ENCODE results near the gene ZNF646. TPM values are rescaled to one million over a fixed set of nuclear protein-coding genes. Genes with fewer than 3 reads are reported as not detected.

ZNF646 gene
- total and polyA plus RNA-seq, 2 of the 13 experiments (the other 11 are each of a cell fraction or from before 2014, with no cell fraction given) = 3.4 to 10.9 TPM

DNA sequence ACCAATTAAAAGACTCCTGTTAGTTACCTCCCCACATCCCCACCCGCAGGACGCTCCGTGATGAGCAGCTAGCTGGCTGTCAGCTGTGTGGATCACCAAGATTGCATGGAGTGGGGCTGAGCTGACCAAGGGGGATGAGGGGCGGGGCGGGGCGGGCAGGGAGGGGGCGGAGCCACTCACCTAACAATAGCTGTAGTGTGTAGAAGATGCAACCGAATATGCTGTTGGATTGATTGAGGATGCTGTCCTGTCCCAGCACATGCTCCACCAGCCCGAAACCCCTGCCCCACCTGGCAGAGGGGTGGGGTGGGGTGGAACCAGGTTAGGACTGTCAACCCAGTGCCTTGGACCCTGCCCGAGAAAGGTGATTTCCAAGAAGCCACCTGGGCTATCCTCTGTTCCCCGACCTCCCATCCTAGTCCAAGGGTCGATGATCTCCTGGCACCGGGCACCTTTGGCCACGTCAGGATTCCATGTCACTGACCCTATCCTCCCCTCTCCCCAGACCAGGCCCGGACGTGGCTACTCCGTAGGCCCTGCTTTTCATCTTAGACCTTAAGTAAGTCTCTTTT, 19.0 kb downstream of the ZNF646 start (continued):
- TF ChIP-seq ZNF572 (CRISPR knock-in tag; IDR thresholded peaks at IDR 0.05) (no peak), STAG1 (CRISPR knock-in tag; IDR thresholded peaks at IDR 0.05) (no peak), DR1 (CRISPR knock-in tag; IDR thresholded peaks at IDR 0.05) (no peak), SMYD3 (CRISPR knock-in tag; IDR thresholded peaks at IDR 0.05) (no peak), POLR2AphosphoS5 (IDR thresholded peaks at IDR 0.05; ENCODE audit: low read depth, low read length) (peak; percentile 44), MXI1 (IDR thresholded peaks at IDR 0.05; ENCODE audit: borderline replicate concordance, low read depth, low read length) (0 out of 3 replicates have a peak, but pooled peaks have one; percentile 16), AFF4 (CRISPR knock-in tag; IDR thresholded peaks at IDR 0.05) (no peak), RXRB (CRISPR knock-in tag; IDR thresholded peaks at IDR 0.05; ENCODE audit: borderline replicate concordance) (peak; percentile 44; the same call in 1 of the 2 replicates), ZNF543 (CRISPR knock-in tag; IDR thresholded peaks at IDR 0.05) (no peak; the same call in 1 of the 2 replicates), ZNF225 (CRISPR knock-in tag; IDR thresholded peaks at IDR 0.05) (no peak), HDAC1 (CRISPR knock-in tag; IDR thresholded peaks at IDR 0.05) (no peak; the same call in none of the 2 replicates), NFE2L1 (CRISPR knock-in tag; IDR thresholded peaks at IDR 0.05; ENCODE audit: borderline replicate concordance) (no peak), ZNF468 (CRISPR knock-in tag; IDR thresholded peaks at IDR 0.05) (no peak), KLF16 (CRISPR knock-in tag; IDR thresholded peaks at IDR 0.05) (peak in 1 of 2 experiments; percentile 40; a peak in 2 of 4 replicates), TBX2 (CRISPR knock-in tag; IDR thresholded peaks at IDR 0.05; ENCODE audit: borderline replicate concordance) (peak; percentile 42; the same call in 1 of the 2 replicates), ZNF644 (CRISPR knock-in tag; IDR thresholded peaks at IDR 0.05; ENCODE audit: low read depth) (no peak), TOPORS (CRISPR knock-in tag; IDR thresholded peaks at IDR 0.05) (no peak)
- TF ChIP-seq, protein P1, sequence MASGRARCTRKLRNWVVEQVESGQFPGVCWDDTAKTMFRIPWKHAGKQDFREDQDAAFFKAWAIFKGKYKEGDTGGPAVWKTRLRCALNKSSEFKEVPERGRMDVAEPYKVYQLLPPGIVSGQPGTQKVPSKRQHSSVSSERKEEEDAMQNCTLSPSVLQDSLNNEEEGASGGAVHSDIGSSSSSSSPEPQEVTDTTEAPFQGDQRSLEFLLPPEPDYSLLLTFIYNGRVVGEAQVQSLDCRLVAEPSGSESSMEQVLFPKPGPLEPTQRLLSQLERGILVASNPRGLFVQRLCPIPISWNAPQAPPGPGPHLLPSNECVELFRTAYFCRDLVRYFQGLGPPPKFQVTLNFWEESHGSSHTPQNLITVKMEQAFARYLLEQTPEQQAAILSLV (CRISPR knock-in tag; IDR thresholded peaks at IDR 0.05; ENCODE audit: borderline replicate concordance) = no peak
- TF ChIP-seq, protein P2, sequence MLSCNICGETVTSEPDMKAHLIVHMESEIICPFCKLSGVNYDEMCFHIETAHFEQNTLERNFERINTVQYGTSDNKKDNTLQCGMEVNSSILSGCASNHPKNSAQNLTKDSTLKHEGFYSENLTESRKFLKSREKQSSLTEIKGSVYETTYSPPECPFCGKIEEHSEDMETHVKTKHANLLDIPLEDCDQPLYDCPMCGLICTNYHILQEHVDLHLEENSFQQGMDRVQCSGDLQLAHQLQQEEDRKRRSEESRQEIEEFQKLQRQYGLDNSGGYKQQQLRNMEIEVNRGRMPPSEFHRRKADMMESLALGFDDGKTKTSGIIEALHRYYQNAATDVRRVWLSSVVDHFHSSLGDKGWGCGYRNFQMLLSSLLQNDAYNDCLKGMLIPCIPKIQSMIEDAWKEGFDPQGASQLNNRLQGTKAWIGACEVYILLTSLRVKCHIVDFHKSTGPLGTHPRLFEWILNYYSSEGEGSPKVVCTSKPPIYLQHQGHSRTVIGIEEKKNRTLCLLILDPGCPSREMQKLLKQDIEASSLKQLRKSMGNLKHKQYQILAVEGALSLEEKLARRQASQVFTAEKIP (CRISPR knock-in tag; IDR thresholded peaks at IDR 0.05; ENCODE audit: borderline replicate concordance) = no peak
- TF ChIP-seq, protein P3, sequence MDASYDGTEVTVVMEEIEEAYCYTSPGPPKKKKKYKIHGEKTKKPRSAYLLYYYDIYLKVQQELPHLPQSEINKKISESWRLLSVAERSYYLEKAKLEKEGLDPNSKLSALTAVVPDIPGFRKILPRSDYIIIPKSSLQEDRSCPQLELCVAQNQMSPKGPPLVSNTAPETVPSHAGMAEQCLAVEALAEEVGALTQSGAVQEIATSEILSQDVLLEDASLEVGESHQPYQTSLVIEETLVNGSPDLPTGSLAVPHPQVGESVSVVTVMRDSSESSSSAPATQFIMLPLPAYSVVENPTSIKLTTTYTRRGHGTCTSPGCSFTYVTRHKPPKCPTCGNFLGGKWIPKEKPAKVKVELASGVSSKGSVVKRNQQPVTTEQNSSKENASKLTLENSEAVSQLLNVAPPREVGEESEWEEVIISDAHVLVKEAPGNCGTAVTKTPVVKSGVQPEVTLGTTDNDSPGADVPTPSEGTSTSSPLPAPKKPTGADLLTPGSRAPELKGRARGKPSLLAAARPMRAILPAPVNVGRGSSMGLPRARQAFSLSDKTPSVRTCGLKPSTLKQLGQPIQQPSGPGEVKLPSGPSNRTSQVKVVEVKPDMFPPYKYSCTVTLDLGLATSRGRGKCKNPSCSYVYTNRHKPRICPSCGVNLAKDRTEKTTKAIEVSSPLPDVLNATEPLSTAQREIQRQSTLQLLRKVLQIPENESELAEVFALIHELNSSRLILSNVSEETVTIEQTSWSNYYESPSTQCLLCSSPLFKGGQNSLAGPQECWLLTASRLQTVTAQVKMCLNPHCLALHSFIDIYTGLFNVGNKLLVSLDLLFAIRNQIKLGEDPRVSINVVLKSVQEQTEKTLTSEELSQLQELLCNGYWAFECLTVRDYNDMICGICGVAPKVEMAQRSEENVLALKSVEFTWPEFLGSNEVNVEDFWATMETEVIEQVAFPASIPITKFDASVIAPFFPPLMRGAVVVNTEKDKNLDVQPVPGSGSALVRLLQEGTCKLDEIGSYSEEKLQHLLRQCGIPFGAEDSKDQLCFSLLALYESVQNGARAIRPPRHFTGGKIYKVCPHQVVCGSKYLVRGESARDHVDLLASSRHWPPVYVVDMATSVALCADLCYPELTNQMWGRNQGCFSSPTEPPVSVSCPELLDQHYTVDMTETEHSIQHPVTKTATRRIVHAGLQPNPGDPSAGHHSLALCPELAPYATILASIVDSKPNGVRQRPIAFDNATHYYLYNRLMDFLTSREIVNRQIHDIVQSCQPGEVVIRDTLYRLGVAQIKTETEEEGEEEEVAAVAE (CRISPR knock-in tag; IDR thresholded peaks at IDR 0.05; ENCODE audit: borderline replicate concordance) = no peak
